ENCODE measurements around the gene SERPINA12.

- TF ChIP-seq TAF1 (IDR thresholded peaks at IDR 0.05; ENCODE audit: low read depth, low read length) (no peak), POLR2AphosphoS5 (IDR thresholded peaks at IDR 0.05; ENCODE audit: low read depth, low read length) (no peak)
These were observed 48.4 kb downstream of the SERPINA12 start for GRCh38 chr14:94460631-94461416.

Measured in GM12891 (cell line).